B cell (primary cell): Measurements from ENCODE around the gene ANAPC5. TPM values are rescaled to one million over a fixed set of nuclear protein-coding genes. Genes with fewer than 3 reads are reported as not detected.

ENCODE experiments used
- ATAC-seq: fragments of 200-7000 bp; cut with Tn5 transposase; one replicate; pipeline ENCODE4 v1.10.0; 2021; ENCODE audit warnings: low read depth, mild to moderate bottlenecking, moderate number of reproducible peaks, moderate library complexity
- CTCF ChIA-PET: fragments of 350-600 bp; sonication (Branson Sonifier 250); formaldehyde crosslinking; loops from one replicate; lab custom pipeline; 2021; ENCODE audit warnings: antibody characterized with exemption, inconsistent platforms; lab: Charles Lee
- POLR2A ChIA-PET: fragments of 350-600 bp; sonication (Branson Sonifier 250); formaldehyde crosslinking; loops from one replicate; lab custom pipeline; 2021; ENCODE audit warnings: antibody characterized with exemption; lab: Charles Lee
- DNase-seq: peaks from one replicate; pipeline ENCODE4 v3.0.0; 2013
- H2AFZ ChIP-seq: 2 replicates; pipeline ENCODE4 v1.6.1; 2012; ENCODE audit warnings: mild to moderate bottlenecking, low read depth, low read length; ENCODE audit not compliant: insufficient read depth, poor library complexity, severe bottlenecking
- H3K27ac ChIP-seq, 2 donors: 1 replicate in 1 of 2; 2 replicates in 1 of 2; pipeline ENCODE4 v1.5.1; 2012 to 2013; ENCODE audit warnings: low read length in 2 of 2, mild to moderate bottlenecking in 2 of 2, moderate library complexity in 1 of 2
- H3K27me3 ChIP-seq, 4 experiments: fragments of 200-600 bp in 1 of 4; sonication (generic) in 1 of 4; replicated peaks in 1 of 4; 1 replicate in 2 of 4; 2 replicates in 2 of 4; pipeline versions ENCODE4 v1.6.1 to v1.7.0; 2013 to 2016; ENCODE audit warnings: low read length in 3 of 4, mild to moderate bottlenecking in 2 of 4, mixed read lengths in 1 of 4, moderate library complexity in 1 of 4; ENCODE audit not compliant: insufficient read depth in 4 of 4, control insufficient read depth in 3 of 4; ENCODE audit errors: control extremely low read depth in 1 of 4
- H3K36me3 ChIP-seq, 2 experiments: replicated peaks in 1 of 2; 1 replicate in 1 of 2; 2 replicates in 1 of 2; pipeline versions ENCODE4 v1.6.1 to v1.7.1; 2013; ENCODE audit warnings: low read length in 1 of 2; ENCODE audit not compliant: insufficient read depth in 2 of 2, control insufficient read depth in 1 of 2; ENCODE audit errors: control extremely low read depth in 1 of 2, extremely low read depth in 1 of 2
- H3K4me1 ChIP-seq, 2 donors: fragments of 200-600 bp in 1 of 2; sonication (generic) in 1 of 2; 1 replicate in 1 of 2; 2 replicates in 1 of 2; pipeline versions ENCODE4 v1.5.1 to v1.6.1; 2013 to 2017; ENCODE audit warnings: low read length in 2 of 2; ENCODE audit not compliant: control insufficient read depth in 2 of 2, insufficient read depth in 2 of 2
- H3K4me2 ChIP-seq: replicated peaks from 2 replicates; pipeline ENCODE3; 2012; ENCODE audit warnings: mild to moderate bottlenecking, low read depth, low read length; ENCODE audit not compliant: poor library complexity, severe bottlenecking
- H3K4me3 ChIP-seq, 5 experiments: fragments of 200-600 bp in 1 of 5; sonication (generic) in 1 of 5; 1 replicate in 3 of 5; 2 replicates in 2 of 5; pipeline versions ENCODE4 v1.5.1 to v1.7.0; 2011 to 2016; ENCODE audit warnings: low read length in 4 of 5, mild to moderate bottlenecking in 4 of 5, low read depth in 2 of 5, control low read depth in 1 of 5, moderate library complexity in 1 of 5; ENCODE audit not compliant: insufficient read depth in 1 of 5; ENCODE audit errors: control extremely low read depth in 1 of 5, extremely low read depth in 1 of 5
- H3K79me2 ChIP-seq: fragments of 200-600 bp; sonication (generic); one replicate; pipeline ENCODE4 v1.6.0; 2016; ENCODE audit warnings: low read length; ENCODE audit not compliant: control insufficient read depth, insufficient read depth
- H3K9ac ChIP-seq: fragments of 200-600 bp; sonication (generic); 2 replicates; pipeline ENCODE4 v1.6.1; 2017; ENCODE audit warnings: mild to moderate bottlenecking, low read length, moderate library complexity
- H3K9me3 ChIP-seq, 3 donors: one replicate each; pipeline versions ENCODE4 v1.6.1 to v1.7.1; 2013; ENCODE audit warnings: low read length in 2 of 3; ENCODE audit not compliant: control insufficient read depth in 2 of 3, insufficient read depth in 1 of 3; ENCODE audit errors: control extremely low read depth in 1 of 3
- H4K20me1 ChIP-seq: 2 replicates; pipeline ENCODE4 v1.6.0; 2012; ENCODE audit warnings: mild to moderate bottlenecking, low read length; ENCODE audit not compliant: insufficient read depth, control insufficient read depth, poor library complexity, severe bottlenecking
- H3K27ac Mint-ChIP-seq: one replicate; pipeline ENCODE4 v1.8.0; 2021; ENCODE audit warnings: mixed read lengths
- H3K27me3 Mint-ChIP-seq: one replicate; pipeline ENCODE4 v1.8.0; 2021; ENCODE audit warnings: mixed read lengths
- H3K4me1 Mint-ChIP-seq: one replicate; pipeline ENCODE4 v1.8.0; 2021; ENCODE audit warnings: mixed read lengths
- H3K4me3 Mint-ChIP-seq: one replicate; pipeline ENCODE4 v1.8.0; 2021; ENCODE audit warnings: mixed read lengths
- H3K9me3 Mint-ChIP-seq: one replicate; pipeline ENCODE4 v1.8.0; 2022; ENCODE audit warnings: mixed read lengths; ENCODE audit not compliant: insufficient read depth
- CTCF ChIP-seq: fragments of 200-600 bp; IDR thresholded peaks from one replicate; pipeline ENCODE4 v1.8.0; 2022; ENCODE audit warnings: antibody characterized with exemption, mild to moderate bottlenecking
- EZH2 ChIP-seq: IDR thresholded peaks from 2 replicates; pipeline ENCODE4 v1.6.1; 2012; ENCODE audit warnings: borderline replicate concordance, low read depth, mild to moderate bottlenecking, moderate library complexity, low read length; ENCODE audit not compliant: insufficient read depth, poor library complexity, severe bottlenecking
- WGBS: methylation state at CpG from one replicate; pipeline ENCODE4 v1.1.5; 2013; ENCODE audit warnings: missing lambda C conversion rate; ENCODE audit not compliant: insufficient coverage; 5-methylcytosine and 5-hydroxymethylcytosine counted together
- intact Hi-C: fragments of 100-400 bp; cut with micrococcal nuclease; formaldehyde crosslinking; loops from one replicate; pipeline ENCODE4 v1.10.0; 2022
- polyA plus RNA-seq: library from polyadenylated mRNA; depleted of rRNA; stranded (reverse); fragments of >200 nt; gene quantifications from 2 replicates; pipeline ENCODE4 v1.2.3, GENCODE V29; 2012
- total RNA-seq, 2 donors: library from RNA; stranded (reverse); fragments of 120-200 nt in 1 of 2; gene quantifications; 1 replicate in 1 of 2; 2 replicates in 1 of 2; pipeline versions ENCODE4 v1.2.3 to v1.2.4, GENCODE V29; 2013 to 2022

ANAPC5 gene
- total and polyA plus RNA-seq, 2 donors (not counting 1 experiment from before 2014, with no cell fraction given): 150 to 171 TPM

GRCh38 chr12:121355818-121356217, 3.6 kb upstream of the ANAPC5 start:
- Histone ChIP-seq H3K4me2 (no peak overlapping the region), H2AFZ (no peak overlapping the region), H3K9ac (no peak overlapping the region), H3K36me3 (no peaks in the 10 kb centered on the region), H3K4me1 (peaks cover 9% of the 10 kb centered on the region in 2 donors), H3K9me3 (no peaks in the 10 kb centered on the region), H3K79me2 (peaks cover 13% of the 10 kb centered on the region), H3K4me3 (no peak overlapping the region), H4K20me1 (no peaks in the 10 kb centered on the region), H3K27ac (no peak overlapping the region), H3K27me3 (no peaks in the 10 kb centered on the region)
- Mint-ChIP-seq H3K27me3 (no peaks in the 10 kb centered on the region), H3K4me1 (peaks cover 18% of the 10 kb centered on the region), H3K9me3 (no peaks in the 10 kb centered on the region), H3K4me3 (no peak overlapping the region), H3K27ac (no peak overlapping the region)
- intact Hi-C loops: no loop called here
- WGBS: 80% methylated on average over 1 of the region's 6 CpGs
- TF ChIP-seq EZH2: no peak
- TF ChIP-seq CTCF: no peak
- ChIA-PET POLR2A (no interaction called here), CTCF (no interaction called here)
- ATAC-seq (no peak), DNase-seq (no peak)

- peak overlapping the region; percentile 80 for H3K9ac ChIP-seq
- POLR2A ChIA-PET: interaction anchor here (1.7 kb wide), 1 partner anchor 48 kb away, joined by 17 read pairs; the partner anchor contains the start of gene RNF34
- intact Hi-C loops: loop anchor here (1.0 to 5.0 kb wide), 4 partner anchors 48 to 536 kb away; partner anchors contain the start of genes PSMD9 and RNF34
- H3K9me3 Mint-ChIP-seq: no peaks in the 10 kb centered on the region
- H3K4me3 ChIP-seq: peak overlapping the region; percentile 75 to 93 (median 83)
- H3K4me1 Mint-ChIP-seq: peaks cover 27% of the 10 kb centered on the region
- DNase-seq (no peak), ATAC-seq (no peak)
- no peaks in the 10 kb centered on the region for H3K9me3 ChIP-seq
- peak overlapping the region; percentile 40 to 78 for H3K27ac ChIP-seq
- TF ChIP-seq CTCF (no peak), EZH2 (no peak)
- peak overlapping the region; percentile 97 for H3K27ac Mint-ChIP-seq
- peak overlapping the region; percentile 74 for H3K4me2 ChIP-seq
- no peaks in the 10 kb centered on the region for H3K27me3 ChIP-seq
- H2AFZ ChIP-seq: peak overlapping the region; percentile 88
- no peaks in the 10 kb centered on the region for H3K27me3 Mint-ChIP-seq
- peaks cover 43% of the 10 kb centered on the region for H3K79me2 ChIP-seq
- CTCF ChIA-PET: interaction anchor here (1.3 to 3.0 kb wide), 3 partner anchors 17 to 90 kb away, joined by 3 to 12 read pairs (median 9); partner anchors contain the start of gene RNF34
- no peaks in the 10 kb centered on the region for H3K36me3 ChIP-seq
- no peaks in the 10 kb centered on the region for H4K20me1 ChIP-seq
- H3K4me3 Mint-ChIP-seq: peak overlapping the region; percentile 96
- H3K4me1 ChIP-seq: peaks cover 12 to 18% of the 10 kb centered on the region in 2 donors
- 0% methylated on average over 5 of the region's 12 CpGs for WGBS
Measured at GRCh38 chr12:121352682-121353018, 439 bp upstream of the ANAPC5 start.
